ENCODE data around the gene PWP2.
"Not testable (repeated sequence)": the region's sequence is repeated elsewhere in the genome, so short reads cannot be mapped to it uniquely, and the experiment has no call there.

PWP2 gene

GRCh38 chr21:44083631-44084291 is 23.4 kb upstream of the PWP2 start:
- DNase-seq = no peak

- no peak for DNase-seq
These were observed 22.5 kb upstream of the PWP2 start for GRCh38 chr21:44084496-44085241.

- DNase-seq = no peak
These were observed 21.5 kb upstream of the PWP2 start for GRCh38 chr21:44085491-44086321.

GRCh38 chr21:44086636-44087425 is 20.4 kb upstream of the PWP2 start:
- DNase-seq = no peak

DNA sequence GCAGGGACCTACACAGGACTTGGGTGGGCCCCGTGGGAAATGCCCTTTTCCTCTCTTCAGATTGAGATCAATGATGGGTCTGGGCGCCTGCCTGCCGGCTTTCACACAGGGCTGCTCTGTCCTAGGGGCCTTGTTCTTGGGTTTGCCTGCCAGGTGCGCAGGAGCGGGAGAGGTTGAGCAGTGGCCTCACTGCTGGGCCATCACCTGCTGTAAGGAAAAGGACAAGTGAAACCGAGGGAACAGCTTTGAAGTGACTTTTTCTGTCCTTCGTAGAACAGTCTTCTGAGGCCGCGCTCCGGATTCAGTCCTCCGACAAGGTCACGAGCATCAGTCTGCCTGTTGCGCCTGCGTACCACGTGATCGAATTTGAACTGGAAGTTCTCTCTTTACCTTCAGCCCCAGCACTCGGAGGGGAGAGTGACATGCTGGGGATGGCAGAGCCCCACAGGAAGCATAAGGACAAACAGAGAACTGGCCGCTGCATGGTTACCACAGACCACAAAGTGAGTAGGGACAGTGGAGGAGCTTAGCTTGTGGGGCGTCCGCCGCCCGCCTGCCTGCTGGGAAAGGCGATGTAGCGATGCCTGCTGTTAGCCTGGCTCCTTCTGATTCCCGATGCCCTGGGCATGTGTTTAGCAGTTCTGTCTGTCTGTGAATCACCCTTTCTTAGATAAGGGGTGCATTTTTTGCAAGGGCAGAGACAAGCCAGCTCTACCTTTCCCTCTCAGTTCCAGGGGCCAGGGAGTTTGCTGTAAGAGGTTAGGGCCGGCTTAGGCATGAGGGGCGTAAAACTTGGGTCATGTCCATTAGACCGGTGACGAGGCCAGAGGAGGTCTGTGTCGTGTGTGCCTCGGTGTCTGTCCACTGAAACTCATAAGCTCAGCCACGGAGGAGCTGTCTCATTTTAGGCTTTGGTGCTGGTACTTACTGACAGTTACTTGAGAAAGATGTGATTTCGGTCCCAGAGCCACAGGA is 19.5 kb upstream of the PWP2 start:
- DNase-seq = no peak

- DNase-seq = no peak
These were observed 18.8 kb upstream of the PWP2 start for GRCh38 chr21:44088401-44088780.

GRCh38 chr21:44089001-44089911 is 17.9 kb upstream of the PWP2 start:
- DNase-seq = no peak

GRCh38 chr21:44090325-44090724 is 16.9 kb upstream of the PWP2 start:
- DNase-seq = no peak

DNA sequence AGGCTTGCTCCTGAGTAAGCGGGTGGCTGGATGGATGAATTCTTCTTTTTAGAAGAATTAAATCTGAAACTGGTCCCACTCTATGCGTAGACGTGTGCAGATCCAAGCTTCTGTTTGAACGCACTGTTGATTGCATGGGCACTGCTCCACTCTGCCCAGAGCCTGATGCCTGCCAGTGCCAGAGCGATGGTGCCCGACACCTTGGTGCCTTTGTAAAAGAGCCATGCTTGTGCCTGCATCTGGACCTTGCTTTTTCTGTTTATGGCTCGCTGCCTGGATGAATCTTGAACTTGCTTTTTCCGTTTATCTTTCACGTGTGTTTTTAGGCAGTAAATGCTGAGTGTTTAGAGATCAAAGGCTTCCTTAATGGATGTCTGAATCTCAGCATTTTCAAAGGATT is 15.0 kb upstream of the PWP2 start:
- DNase-seq = no peak

DNA sequence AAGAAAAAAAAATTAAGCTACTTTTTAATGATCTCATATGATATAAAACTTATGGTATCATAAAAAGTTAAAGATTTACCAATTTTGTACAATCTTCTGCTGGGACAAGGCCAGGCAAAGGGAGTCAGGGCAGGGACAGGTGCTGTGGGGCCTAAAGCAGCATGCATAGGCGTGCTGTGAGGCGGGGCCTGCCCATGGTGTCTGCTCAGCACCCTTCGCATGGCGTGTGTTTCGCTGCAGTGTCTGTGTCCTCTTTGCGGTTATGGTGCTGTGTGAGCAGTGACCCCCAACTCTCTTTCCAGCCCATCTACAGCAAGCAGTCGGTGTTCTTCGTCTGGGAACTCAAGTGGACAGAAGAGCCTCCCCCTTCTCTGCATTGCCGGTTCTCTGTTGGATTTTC is 13.4 kb upstream of the PWP2 start:
- no peak for DNase-seq

DNA sequence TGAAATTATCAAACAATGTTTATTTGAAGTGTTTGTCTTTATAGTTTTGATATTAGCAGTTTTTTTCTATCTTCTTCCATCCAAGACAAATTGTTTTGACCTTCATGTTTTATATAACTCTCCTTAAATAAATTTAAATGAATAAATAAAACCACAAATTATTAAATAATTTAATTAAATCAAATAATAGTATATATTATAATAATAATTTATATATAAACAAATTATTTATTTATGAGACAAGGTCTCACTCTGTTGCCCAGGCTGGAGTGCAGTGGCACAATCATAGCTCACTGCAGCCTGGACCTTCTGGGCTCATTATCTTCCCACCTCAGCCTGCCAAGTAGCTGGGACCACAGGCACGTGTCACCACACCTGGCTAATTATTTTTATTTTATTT is 12.4 kb upstream of the PWP2 start:
- DNase-seq = no peak

GRCh38 chr21:44098507-44098906 is 8.7 kb upstream of the PWP2 start:
- DNase-seq = not testable (repeated sequence)

DNA sequence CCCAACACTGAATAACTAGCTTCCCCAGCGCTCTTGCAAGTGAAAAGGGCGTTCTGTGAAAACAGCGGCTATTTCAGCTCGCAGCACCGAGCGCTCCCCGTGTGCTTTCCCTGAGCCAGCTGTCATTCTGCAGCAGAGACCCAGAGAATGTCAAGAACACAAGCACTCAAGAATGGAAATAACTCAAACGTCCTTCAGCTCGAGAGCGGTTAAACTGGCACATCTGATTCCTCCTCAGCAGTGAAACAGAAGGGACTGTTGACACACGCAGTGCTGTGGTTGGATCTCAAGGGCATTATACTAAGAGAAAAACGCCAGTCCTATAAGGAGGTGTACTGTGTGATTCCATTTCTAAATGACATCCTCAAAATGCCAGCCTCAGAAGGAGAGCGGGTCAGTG is 8.2 kb upstream of the PWP2 start:
- DNase-seq = not testable (repeated sequence)

DNA sequence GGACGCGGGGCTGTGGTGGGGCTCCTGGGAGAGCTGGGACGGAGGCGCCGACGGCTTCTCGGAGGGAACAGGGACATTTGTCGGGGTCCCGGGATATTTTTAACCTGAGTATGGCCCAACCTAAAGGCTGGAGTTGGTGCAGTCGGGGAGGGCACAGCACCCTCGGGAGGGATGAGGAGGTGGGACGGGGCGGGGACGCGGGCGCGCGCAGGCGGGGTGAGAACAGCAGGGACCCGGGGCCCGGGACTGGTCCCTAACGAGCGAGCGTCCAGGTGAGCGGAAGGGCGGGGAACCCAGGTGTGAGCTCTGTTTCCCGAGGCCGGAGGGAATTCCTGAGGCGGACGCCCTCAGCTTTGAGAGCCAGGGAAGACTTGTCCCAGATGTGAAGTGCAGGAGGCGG is 390 bp downstream of the PWP2 start:
- DNase-seq = not testable (repeated sequence)

- DNase-seq = not testable (repeated sequence)
These were observed 6.6 kb downstream of the PWP2 start for GRCh38 chr21:44113702-44114371.

GRCh38 chr21:44122131-44122530 is 14.9 kb downstream of the PWP2 start:
- DNase-seq = not testable (repeated sequence)

GRCh38 chr21:44127827-44128226 is 20.6 kb downstream of the PWP2 start:
- DNase-seq = not testable (repeated sequence)

DNA sequence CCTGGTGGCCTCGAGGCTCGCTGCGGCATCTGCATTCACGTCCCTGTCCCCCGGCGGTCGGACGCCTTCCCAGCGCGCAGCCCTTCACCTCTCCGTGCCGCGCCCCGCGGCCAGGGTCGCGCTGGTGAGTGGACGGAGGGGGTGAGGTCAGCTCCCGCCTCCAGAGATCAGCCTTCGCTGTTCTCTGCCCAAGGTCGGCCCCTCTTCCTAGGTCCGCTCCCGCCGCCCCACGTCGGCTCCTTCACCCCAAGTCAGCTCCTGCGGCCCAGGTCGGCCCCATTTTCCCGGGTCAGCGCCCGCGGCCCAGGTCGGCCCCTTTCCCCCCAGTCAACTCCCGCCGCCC is 26.5 kb downstream of the PWP2 start:
- DNase-seq = not testable (repeated sequence)

- DNase-seq = not testable (repeated sequence)
These were observed 27.5 kb downstream of the PWP2 start for GRCh38 chr21:44134732-44135131.

DNA sequence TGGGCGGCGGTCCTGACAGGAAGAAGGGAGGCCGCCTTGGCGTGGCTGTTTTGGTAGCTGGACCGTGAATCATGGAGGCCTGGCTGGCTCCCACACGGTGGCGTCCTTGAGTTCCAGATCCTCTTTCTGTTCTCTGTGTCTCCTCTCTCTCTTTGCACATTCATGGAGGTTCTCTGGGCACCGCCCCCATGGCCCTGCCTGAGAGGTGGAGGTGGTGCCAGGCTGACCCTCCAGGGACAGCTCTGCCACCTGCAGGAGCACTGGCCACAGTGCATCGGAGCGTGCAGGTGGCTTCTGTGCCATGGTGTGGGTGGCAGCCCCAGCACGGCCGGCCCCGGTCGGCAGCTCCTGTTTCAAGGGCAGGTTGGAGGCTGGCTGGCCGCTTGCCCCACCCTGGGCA is 30.8 kb downstream of the PWP2 start:
- not testable (repeated sequence) for DNase-seq

All from SW 1271 (cell line).